Esophagus squamous epithelium (tissue), 5 donors: ENCODE measurements around the gene FIG4. TPM values are rescaled to one million over a fixed set of nuclear protein-coding genes. Genes with fewer than 3 reads are reported as not detected.
"Not testable (repeated sequence)": the region's sequence is repeated elsewhere in the genome, so short reads cannot be mapped to it uniquely, and the experiment has no call there.

Experiments used
- DNase-seq: peaks from one replicate; lab custom pipeline; 2025; lab: John Stamatoyannopoulos, UW
- H3K27ac ChIP-seq, 4 donors: fragments of 200-600 bp; sonication (generic); one replicate each; pipeline ENCODE4 v1.5.1; 2016 to 2019; ENCODE audit warnings: mild to moderate bottlenecking in 1 of 4
- H3K27me3 ChIP-seq, 4 donors: fragments of 200-600 bp; sonication (generic); 1 replicate in 3 of 4; 2 replicates in 1 of 4; pipeline versions ENCODE4 v1.5.1 to v1.6.0; 2017 to 2021; ENCODE audit warnings: antibody characterized with exemption in 1 of 4
- H3K36me3 ChIP-seq, 3 donors: fragments of 200-600 bp; sonication (generic); one replicate each; pipeline ENCODE4 v1.5.1; 2016 to 2019
- H3K4me1 ChIP-seq, 3 donors: fragments of 200-600 bp; sonication (generic); one replicate each; pipeline ENCODE4 v1.5.1; 2017 to 2019
- H3K4me3 ChIP-seq, 4 donors: fragments of 200-600 bp; sonication (generic); 1 replicate in 3 of 4; 2 replicates in 1 of 4; pipeline ENCODE4 v1.5.1; 2016 to 2019; ENCODE audit warnings: mild to moderate bottlenecking in 2 of 4, moderate library complexity in 1 of 4
- H3K9me3 ChIP-seq, 3 donors: fragments of 200-600 bp; sonication (generic); one replicate each; pipeline ENCODE4 v1.5.1; 2016 to 2019
- POLR2A ChIP-seq, 4 donors: fragments of 450-650 bp; IDR thresholded peaks; one replicate each; pipeline ENCODE4 v1.6.1; 2017; ENCODE audit warnings: antibody characterized with exemption in 4 of 4, mild to moderate bottlenecking in 4 of 4, moderate library complexity in 3 of 4
- WGBS, 2 donors: methylation state at CpG; one replicate each; pipeline ENCODE4 v1.1.5; 2018; 5-methylcytosine and 5-hydroxymethylcytosine counted together
- intact Hi-C: fragments of 100-400 bp; cut with DNase I; formaldehyde crosslinking; loops from one replicate; pipeline ENCODE4 v1.15.0; 2022
- total RNA-seq, 4 donors: library from RNA; depleted of rRNA; stranded (reverse); fragments of >200 nt; gene quantifications; one replicate each; pipeline ENCODE4 v1.1.0, GENCODE V29; 2016
- TF ChIP-seq, protein P1 (sequence below), 6 experiments: fragments of 450-650 bp in 4 of 6; fragments of 200-600 bp in 2 of 6; sonication (generic) in 2 of 6; IDR thresholded peaks; one replicate each; pipeline ENCODE4 v1.5.1; 2016 to 2019; ENCODE audit warnings: antibody characterized with exemption in 6 of 6, mild to moderate bottlenecking in 4 of 6, moderate library complexity in 4 of 6
- donor health status: DM: yes; HTN: yes; CAD: no.

The FIG4 gene
- total RNA-seq, 4 donors from 2014 or later: 7.0 to 11.3 (median 9.1) TPM

DNA sequence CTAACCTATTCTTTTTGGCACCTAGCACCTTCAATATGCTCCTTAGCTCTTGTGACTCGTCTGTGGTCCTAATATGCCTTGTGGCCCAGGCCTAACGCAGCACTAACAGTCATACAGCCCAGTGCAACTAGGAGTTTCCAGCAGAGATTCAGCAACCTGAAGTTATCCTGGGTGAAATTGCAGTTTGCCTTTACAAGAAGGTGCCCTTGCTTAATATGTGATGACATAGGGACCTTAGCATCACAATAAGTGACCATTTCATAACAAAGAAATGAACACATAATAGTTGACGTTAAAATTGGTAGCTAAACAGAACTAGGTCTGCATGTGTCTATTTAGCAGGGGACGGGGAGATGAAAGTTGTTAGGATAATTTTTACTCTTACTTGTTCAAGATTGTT is 10.1 kb downstream of the FIG4 start:
- 70 to 71% methylated on average over 4 of the region's 4 CpGs for WGBS, 2 donors
- no peak overlapping the region for H3K27ac ChIP-seq
- H3K4me1 ChIP-seq: peaks cover 0 to 26% (median 0%) of the 10 kb centered on the region in 3 donors
- H3K4me3 ChIP-seq: no peak overlapping the region
- TF ChIP-seq, protein P1, sequence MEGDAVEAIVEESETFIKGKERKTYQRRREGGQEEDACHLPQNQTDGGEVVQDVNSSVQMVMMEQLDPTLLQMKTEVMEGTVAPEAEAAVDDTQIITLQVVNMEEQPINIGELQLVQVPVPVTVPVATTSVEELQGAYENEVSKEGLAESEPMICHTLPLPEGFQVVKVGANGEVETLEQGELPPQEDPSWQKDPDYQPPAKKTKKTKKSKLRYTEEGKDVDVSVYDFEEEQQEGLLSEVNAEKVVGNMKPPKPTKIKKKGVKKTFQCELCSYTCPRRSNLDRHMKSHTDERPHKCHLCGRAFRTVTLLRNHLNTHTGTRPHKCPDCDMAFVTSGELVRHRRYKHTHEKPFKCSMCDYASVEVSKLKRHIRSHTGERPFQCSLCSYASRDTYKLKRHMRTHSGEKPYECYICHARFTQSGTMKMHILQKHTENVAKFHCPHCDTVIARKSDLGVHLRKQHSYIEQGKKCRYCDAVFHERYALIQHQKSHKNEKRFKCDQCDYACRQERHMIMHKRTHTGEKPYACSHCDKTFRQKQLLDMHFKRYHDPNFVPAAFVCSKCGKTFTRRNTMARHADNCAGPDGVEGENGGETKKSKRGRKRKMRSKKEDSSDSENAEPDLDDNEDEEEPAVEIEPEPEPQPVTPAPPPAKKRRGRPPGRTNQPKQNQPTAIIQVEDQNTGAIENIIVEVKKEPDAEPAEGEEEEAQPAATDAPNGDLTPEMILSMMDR (IDR thresholded peaks at IDR 0.05): no peak
- no peak for TF ChIP-seq POLR2A (IDR thresholded peaks at IDR 0.05)
- no peaks in the 10 kb centered on the region for H3K27me3 ChIP-seq
- no peaks in the 10 kb centered on the region for H3K9me3 ChIP-seq
- intact Hi-C loops: loop anchor here (5.0 kb wide), 1 partner anchor 336 kb away; no protein-coding TSS in a partner anchor
- no peak for DNase-seq
- H3K36me3 ChIP-seq: peaks cover 0 to 5% (median 0%) of the 10 kb centered on the region in 3 donors

DNA sequence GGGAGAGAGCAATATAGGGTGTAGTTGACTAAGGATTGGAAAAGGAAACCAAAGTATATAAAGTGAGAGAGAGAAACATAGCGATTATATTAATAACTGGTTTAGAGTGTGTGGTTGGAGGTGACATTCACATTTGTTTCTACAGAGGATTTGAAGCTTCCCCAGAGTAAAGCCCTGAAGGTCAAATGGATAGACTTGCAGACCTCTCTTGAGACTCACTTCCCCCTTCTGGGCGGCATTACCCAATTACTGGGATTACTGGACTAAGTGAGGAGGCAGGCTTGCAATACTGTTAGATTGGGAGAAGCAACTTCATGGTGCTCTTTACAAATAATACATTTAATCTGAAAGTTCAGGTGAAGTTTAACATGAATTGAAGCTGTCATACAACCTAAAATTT is 10.7 kb downstream of the FIG4 start:
- WGBS, 2 donors: 73 to 74% methylated on average over 2 of the region's 2 CpGs

DNA sequence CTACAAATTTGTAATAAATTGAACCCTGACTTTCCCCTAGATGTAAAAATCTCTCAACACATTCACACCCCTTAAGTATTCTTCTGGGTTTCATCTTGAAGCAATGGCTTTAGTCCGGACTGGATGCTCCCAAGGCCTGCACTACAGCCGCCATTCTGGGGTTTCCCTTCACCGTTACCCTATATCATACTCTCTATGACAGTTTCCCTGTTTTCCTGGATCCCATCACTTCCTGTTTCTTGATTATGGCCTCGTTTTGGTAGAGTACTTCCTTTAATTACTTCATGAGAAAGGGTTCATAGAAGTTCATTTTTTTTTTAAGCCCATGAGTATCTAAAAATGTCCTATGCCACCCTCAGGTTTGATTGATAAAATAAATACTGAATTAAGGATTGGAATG is 11.7 kb downstream of the FIG4 start:
- 55 to 63% methylated on average over 4 of the region's 4 CpGs for WGBS, 2 donors
- DNase-seq: no peak
- Histone ChIP-seq H3K9me3 (no peaks in the 10 kb centered on the region), H3K27ac (no peak overlapping the region), H3K27me3 (no peaks in the 10 kb centered on the region), H3K4me3 (no peak overlapping the region), H3K4me1 (peaks cover 0 to 29% (median 0%) of the 10 kb centered on the region in 3 donors), H3K36me3 (peaks cover 0 to 3% (median 0%) of the 10 kb centered on the region in 3 donors)
- intact Hi-C loops: loop anchor here (5.0 kb wide), 1 partner anchor 335 kb away; no protein-coding TSS in a partner anchor
- TF ChIP-seq, protein P1 (IDR thresholded peaks at IDR 0.05): no peak
- no peak for TF ChIP-seq POLR2A (IDR thresholded peaks at IDR 0.05)

More for the DNA sequence above, 10.7 kb downstream of the FIG4 start:
- no peaks in the 10 kb centered on the region for H3K27me3 ChIP-seq
- peaks cover 0 to 3% (median 0%) of the 10 kb centered on the region in 3 donors for H3K36me3 ChIP-seq
- H3K9me3 ChIP-seq: no peaks in the 10 kb centered on the region
- no peak for DNase-seq
- no peak for TF ChIP-seq POLR2A (IDR thresholded peaks at IDR 0.05)
- TF ChIP-seq, protein P1 (IDR thresholded peaks at IDR 0.05): no peak
- H3K4me3 ChIP-seq: no peak overlapping the region
- H3K4me1 ChIP-seq: peaks cover 0 to 29% (median 0%) of the 10 kb centered on the region in 3 donors
- H3K27ac ChIP-seq: no peak overlapping the region
- intact Hi-C loops: loop anchor here (5.0 kb wide), 1 partner anchor 336 kb away; no protein-coding TSS in a partner anchor

DNA sequence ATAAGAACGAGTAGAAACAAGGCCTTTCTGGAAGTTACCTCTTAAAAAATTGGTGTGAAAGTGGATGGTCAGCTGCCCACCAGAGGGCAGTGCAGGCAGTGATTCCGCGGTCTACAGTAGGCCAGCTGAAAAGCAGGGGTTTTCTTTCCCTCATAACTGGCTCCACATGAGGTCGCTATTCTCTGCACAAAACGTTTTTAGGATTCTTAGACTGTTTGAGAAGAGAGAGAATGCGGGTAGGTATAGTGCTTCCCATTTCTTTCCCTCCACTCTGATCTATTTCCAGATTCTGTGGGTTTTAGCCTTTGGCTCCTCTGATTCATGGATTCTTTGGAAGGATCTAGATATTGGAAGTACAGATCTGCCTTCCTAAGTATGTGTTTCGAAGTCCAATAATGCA is 14.2 kb downstream of the FIG4 start:
- H3K27me3 ChIP-seq: no peaks in the 10 kb centered on the region
- H3K4me3 ChIP-seq: no peak overlapping the region
- H3K9me3 ChIP-seq: no peaks in the 10 kb centered on the region
- 17 to 18% methylated on average over 7 of the region's 7 CpGs for WGBS, 2 donors
- H3K4me1 ChIP-seq: peaks cover 0 to 29% (median 0%) of the 10 kb centered on the region in 3 donors
- intact Hi-C loops: loop anchor here (5.0 kb wide), 1 partner anchor 347 kb away; no protein-coding TSS in a partner anchor
- H3K27ac ChIP-seq: no peak overlapping the region
- DNase-seq: no peak
- TF ChIP-seq, protein P1 (IDR thresholded peaks at IDR 0.05): peak; percentile 87 to 99 (median 98)
- TF ChIP-seq POLR2A (IDR thresholded peaks at IDR 0.05): no peak
- H3K36me3 ChIP-seq: no peaks in the 10 kb centered on the region

DNA sequence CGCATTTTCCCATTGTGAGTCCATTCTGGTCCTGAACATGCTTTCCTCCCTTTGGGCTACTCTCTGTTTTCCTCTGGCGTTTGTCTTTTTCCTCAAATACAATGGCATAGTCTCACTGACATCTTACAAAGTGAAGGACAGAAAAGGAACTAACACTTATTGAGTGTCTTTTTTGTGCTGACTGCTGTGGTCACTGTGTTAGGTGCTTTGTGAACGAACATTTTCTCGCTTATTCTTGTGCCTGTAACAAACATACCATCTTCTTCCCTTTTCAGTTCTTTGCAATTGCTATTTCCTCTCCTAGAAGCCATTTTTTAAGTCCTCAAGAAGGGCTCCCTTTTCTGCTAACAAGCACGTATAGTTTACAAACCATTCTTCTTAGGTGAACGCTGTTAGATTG is 15.4 kb downstream of the FIG4 start:
- H3K9me3 ChIP-seq: no peaks in the 10 kb centered on the region
- peaks cover 0 to 20% (median 0%) of the 10 kb centered on the region in 3 donors for H3K4me1 ChIP-seq
- H3K36me3 ChIP-seq: no peaks in the 10 kb centered on the region
- no peak overlapping the region for H3K27ac ChIP-seq
- H3K27me3 ChIP-seq: no peaks in the 10 kb centered on the region
- TF ChIP-seq, protein P1 (IDR thresholded peaks at IDR 0.05): no peak
- TF ChIP-seq POLR2A (IDR thresholded peaks at IDR 0.05): no peak
- no peak overlapping the region for H3K4me3 ChIP-seq
- 54 to 72% methylated on average over 5 to 6 of the region's 6 CpGs for WGBS, 2 donors
- DNase-seq: no peak
- intact Hi-C loops: loop anchor here (5.0 kb wide), 1 partner anchor 346 kb away; no protein-coding TSS in a partner anchor

DNA sequence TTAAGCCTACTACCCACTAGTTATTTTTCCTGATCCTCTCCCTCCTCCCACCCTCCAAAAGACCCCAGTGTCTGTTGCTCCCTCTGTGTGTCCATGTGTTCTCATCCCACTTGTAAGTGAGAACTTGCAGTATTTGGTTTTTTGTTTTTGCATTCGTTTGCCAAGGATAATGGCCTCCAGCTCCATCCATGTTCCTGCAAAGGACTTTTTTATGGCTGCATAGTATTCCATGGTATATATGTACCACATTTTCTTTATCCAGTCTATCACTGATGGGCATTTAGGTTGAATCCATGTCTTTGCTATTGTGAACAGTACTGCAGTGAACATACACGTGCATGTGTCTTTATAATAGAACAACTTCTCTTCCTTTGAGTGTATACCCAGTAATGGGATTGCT is 17.0 kb downstream of the FIG4 start:
- not testable (repeated sequence) for DNase-seq, H3K27me3 ChIP-seq, H3K4me3 ChIP-seq, H3K9me3 ChIP-seq, H3K27ac ChIP-seq, H3K36me3 ChIP-seq
- WGBS, 2 donors: 88 to 90% methylated on average over 2 of the region's 2 CpGs
- intact Hi-C loops: loop anchor here (5.0 kb wide), 1 partner anchor 344 kb away; no protein-coding TSS in a partner anchor
- H3K4me1 ChIP-seq: peaks cover 0 to 16% (median 0%) of the 10 kb centered on the region in 3 donors
